ENCODE measurements around the gene RAB3GAP2.

Gene RAB3GAP2

GRCh38 chr1:220198186-220199005 is 73.9 kb downstream of the RAB3GAP2 start:
- DNase-seq (ENCODE audit: low spot score) = no peak
- no peak for TF ChIP-seq CTCF (IDR thresholded peaks at IDR 0.05; ENCODE audit: borderline replicate concordance, control extremely low read depth, extremely low read depth, insufficient read depth, missing control alignments)
- in situ Hi-C loops (cut with MboI; ENCODE audit: low sequenced_read_pairs, unreplicated experiment) = no loop called here

- no peak for DNase-seq (ENCODE audit: low spot score)
- in situ Hi-C loops (cut with MboI; ENCODE audit: low sequenced_read_pairs, unreplicated experiment) = no loop called here
- TF ChIP-seq CTCF (IDR thresholded peaks at IDR 0.05; ENCODE audit: borderline replicate concordance, control extremely low read depth, extremely low read depth, insufficient read depth, missing control alignments) = no peak
Measured at GRCh38 chr1:220195701-220196100, 76.6 kb downstream of the RAB3GAP2 start.

GRCh38 chr1:220189750-220190347 is 82.4 kb downstream of the RAB3GAP2 start:
- in situ Hi-C loops (cut with MboI; ENCODE audit: low sequenced_read_pairs, unreplicated experiment) = no loop called here
- peak; percentile 23 for DNase-seq (ENCODE audit: low spot score)
- peak; percentile 26 for TF ChIP-seq CTCF (IDR thresholded peaks at IDR 0.05; ENCODE audit: borderline replicate concordance, control extremely low read depth, extremely low read depth, insufficient read depth, missing control alignments)

- DNase-seq (ENCODE audit: low spot score) = no peak
- in situ Hi-C loops (cut with MboI; ENCODE audit: low sequenced_read_pairs, unreplicated experiment) = no loop called here
- no peak for TF ChIP-seq CTCF (IDR thresholded peaks at IDR 0.05; ENCODE audit: borderline replicate concordance, control extremely low read depth, extremely low read depth, insufficient read depth, missing control alignments)
Measured at GRCh38 chr1:220188538-220188937, 83.7 kb downstream of the RAB3GAP2 start.

GRCh38 chr1:220186752-220187151 is 85.5 kb downstream of the RAB3GAP2 start:
- in situ Hi-C loops (cut with MboI; ENCODE audit: low sequenced_read_pairs, unreplicated experiment) = no loop called here

GRCh38 chr1:220184506-220184905 is 87.7 kb downstream of the RAB3GAP2 start:
- no peak for DNase-seq (ENCODE audit: low spot score)
- in situ Hi-C loops (cut with MboI; ENCODE audit: low sequenced_read_pairs, unreplicated experiment) = no loop called here
- no peak for TF ChIP-seq CTCF (IDR thresholded peaks at IDR 0.05; ENCODE audit: borderline replicate concordance, control extremely low read depth, extremely low read depth, insufficient read depth, missing control alignments)

More at GRCh38 chr1:220186752-220187151, 85.5 kb downstream of the RAB3GAP2 start:
- no peak for TF ChIP-seq CTCF (IDR thresholded peaks at IDR 0.05; ENCODE audit: borderline replicate concordance, control extremely low read depth, extremely low read depth, insufficient read depth, missing control alignments)
- no peak for DNase-seq (ENCODE audit: low spot score)
